HG02970 (cell line): ENCODE measurements around the gene SPATS2L.

Source experiments
- ATAC-seq: cut with Tn5 transposase; IDR thresholded peaks from one replicate; pipeline ENCODE4 v1.9.1; 2021; ENCODE audit warnings: mild to moderate bottlenecking, moderate library complexity, moderate number of reproducible peaks; ENCODE audit not compliant: unreplicated experiment, low FRiP score

SPATS2L gene

GRCh38 chr2:200455958-200456421, 149.5 kb downstream of the SPATS2L start:
- ATAC-seq: peak; percentile 42

- ATAC-seq: no peak
Measured at GRCh38 chr2:200456567-200456966, 150.1 kb downstream of the SPATS2L start.

- no peak for ATAC-seq
Measured at GRCh38 chr2:200459101-200459500, 152.6 kb downstream of the SPATS2L start.

GRCh38 chr2:200461846-200462710, 155.6 kb downstream of the SPATS2L start:
- ATAC-seq: no peak

GRCh38 chr2:200463452-200463851, 157.0 kb downstream of the SPATS2L start:
- ATAC-seq: no peak

- no peak for ATAC-seq
Measured at GRCh38 chr2:200466425-200467418, 160.2 kb downstream of the SPATS2L start.

GRCh38 chr2:200467806-200468681, 161.6 kb downstream of the SPATS2L start:
- no peak for ATAC-seq

- ATAC-seq: no peak
Measured at GRCh38 chr2:200469708-200470211, 163.3 kb downstream of the SPATS2L start.

- no peak for ATAC-seq
Measured at GRCh38 chr2:200470230-200470629, 163.7 kb downstream of the SPATS2L start.

GRCh38 chr2:200471324-200471848, 164.9 kb downstream of the SPATS2L start:
- ATAC-seq: peak; percentile 82

GRCh38 chr2:200471928-200472645, 165.6 kb downstream of the SPATS2L start:
- peak; percentile 10 for ATAC-seq

GRCh38 chr2:200472853-200473464, 166.5 kb downstream of the SPATS2L start:
- no peak for ATAC-seq

- ATAC-seq: no peak
Measured at GRCh38 chr2:200475795-200476194, 169.3 kb downstream of the SPATS2L start.

- no peak for ATAC-seq
Measured at GRCh38 chr2:200476836-200477235, 170.3 kb downstream of the SPATS2L start.

GRCh38 chr2:200477667-200478131, 171.2 kb downstream of the SPATS2L start:
- no peak for ATAC-seq

- no peak for ATAC-seq
Measured at GRCh38 chr2:200479692-200480265, 173.3 kb downstream of the SPATS2L start.

GRCh38 chr2:200482194-200482593, 175.7 kb downstream of the SPATS2L start:
- ATAC-seq: peak; percentile 57

- ATAC-seq: no peak
Measured at GRCh38 chr2:200483729-200484198, 177.3 kb downstream of the SPATS2L start.
